NCI-H1930 (cell line): ENCODE results near the gene CTNNA3.
"Not testable (repeated sequence)": the region's sequence is repeated elsewhere in the genome, so short reads cannot be mapped to it uniquely, and the experiment has no call there.

ENCODE experiments used
- DNase-seq, 2 experiments: peaks; one replicate each; lab custom pipeline; 2025; lab: John Stamatoyannopoulos, UW

CTNNA3 gene

DNA sequence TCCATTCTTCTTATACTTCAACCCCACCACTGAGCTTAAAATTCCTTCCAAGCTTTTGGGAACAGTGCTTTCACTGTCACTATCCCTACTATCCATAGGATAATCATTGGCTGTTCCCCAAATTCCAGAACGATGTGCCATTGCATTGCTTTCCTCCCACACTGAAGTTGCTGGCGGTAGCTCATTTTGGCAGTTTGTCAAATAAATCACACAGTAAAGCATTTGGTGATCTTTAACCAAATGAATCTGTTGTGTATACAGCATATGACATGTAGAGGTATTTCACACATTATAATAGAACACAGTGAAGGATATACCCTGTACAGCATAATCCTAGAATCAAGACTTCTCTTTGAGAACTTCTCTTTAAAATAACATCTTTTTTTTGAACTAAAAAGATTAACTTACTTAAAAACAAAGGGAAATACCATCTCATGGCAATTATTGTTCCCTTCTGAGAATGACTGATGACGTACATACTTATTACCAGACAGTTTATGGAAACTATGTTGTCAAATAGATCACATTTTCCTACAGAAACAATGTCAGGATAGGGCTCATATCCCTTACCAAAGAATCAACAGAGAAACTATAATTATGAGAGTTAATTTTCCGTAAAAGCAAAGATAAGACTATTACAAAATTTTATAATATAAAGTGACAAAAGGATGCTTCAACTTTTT lies 93.6 kb downstream of the CTNNA3 start:
- no peak for DNase-seq

DNA sequence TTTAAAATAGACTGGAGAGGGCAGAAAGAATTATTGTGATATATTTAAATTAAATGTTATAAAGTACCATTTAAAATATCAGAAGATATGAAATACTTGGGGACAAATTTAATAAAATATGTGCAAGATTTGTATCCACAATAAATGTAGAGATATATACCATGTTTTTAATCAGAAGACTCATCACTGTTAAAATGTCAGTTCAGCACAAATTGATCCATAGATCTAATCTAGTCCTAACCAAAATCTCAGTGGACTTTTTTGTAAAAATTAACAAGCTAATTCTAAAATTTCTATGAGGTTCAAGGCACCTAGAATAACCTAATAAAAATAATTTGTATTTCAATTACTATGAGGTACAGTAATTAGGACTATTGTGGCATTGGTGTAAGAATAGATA lies 96.4 kb downstream of the CTNNA3 start:
- no peak for DNase-seq

DNA sequence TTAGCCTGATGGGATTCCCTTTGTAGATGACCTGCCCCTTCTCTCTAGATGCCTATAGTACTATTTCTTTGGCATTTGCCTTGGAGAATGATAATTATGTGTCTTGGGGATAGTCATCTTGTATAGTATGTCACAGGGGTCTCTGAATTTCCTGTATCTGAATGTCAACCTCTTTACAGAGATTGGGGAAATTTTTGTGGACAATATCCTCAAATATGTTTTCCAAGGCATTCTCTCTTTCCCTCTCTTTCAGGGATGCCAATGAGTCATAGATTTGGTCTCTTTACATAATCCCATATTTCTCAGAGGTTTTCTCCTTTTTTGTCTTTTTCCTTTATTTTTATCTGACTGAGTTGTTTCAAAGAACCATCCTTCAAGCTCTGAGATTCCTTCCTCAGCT lies 99.4 kb downstream of the CTNNA3 start:
- DNase-seq = no peak

DNA sequence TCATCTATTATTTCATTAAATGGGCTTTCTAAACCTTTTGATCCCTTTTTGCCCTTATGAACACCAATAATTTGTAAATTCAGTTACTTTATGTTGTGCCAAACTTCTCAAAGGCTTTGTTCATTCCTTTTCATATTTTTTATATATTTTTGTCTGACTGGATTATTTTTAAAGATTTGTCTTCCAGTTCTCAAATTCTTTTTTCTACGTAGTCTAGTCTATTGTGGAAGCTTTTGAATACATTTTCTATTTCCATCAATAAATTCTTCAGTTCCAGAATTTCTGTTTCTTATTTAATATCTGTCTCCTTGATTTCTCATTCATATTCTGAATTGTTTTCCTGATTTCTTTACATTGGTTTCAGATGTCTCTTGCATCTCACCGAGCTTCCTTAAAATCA lies 108.2 kb downstream of the CTNNA3 start:
- no peak for DNase-seq

- no peak for DNase-seq
Measured at GRCh38 chr10:67575532-67575931, 120.5 kb downstream of the CTNNA3 start.

DNA sequence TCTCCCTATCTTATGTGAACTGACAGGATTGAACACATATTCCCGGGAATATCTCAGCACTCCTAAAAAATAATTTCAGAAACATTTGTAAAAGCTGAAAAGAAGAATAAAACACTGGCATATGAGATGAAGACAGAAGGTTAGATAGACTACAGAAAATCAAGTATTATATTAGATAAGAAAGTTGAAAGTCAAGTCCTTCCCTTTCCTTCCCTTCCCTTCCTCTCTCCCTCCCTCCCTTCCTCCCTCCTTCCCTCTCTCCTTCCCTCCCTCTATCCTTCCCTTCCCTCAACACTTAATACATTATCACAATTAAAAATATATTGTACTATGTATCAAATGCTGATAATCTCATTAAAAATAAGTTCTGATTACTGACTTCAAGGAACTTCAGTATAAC lies 122.5 kb downstream of the CTNNA3 start:
- no peak for DNase-seq

DNA sequence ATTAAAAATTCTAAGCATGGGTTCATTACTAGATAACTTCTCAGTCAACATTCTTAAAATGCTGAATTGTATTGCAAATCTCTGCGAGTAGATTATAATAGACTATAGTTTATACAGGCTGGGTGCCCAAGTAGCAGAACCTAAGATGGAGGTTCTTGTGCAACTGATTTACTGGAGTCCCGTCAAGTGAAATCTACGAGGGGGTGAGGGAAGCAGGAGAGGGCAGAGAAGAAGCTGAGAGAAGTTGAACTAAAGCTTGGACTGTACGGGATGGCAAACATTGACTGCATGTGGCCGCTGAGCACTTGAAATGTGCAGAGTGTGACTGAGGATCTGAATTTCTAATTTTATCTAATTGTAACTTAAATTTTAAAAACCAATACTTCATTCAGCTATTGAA lies 124.5 kb downstream of the CTNNA3 start:
- no peak for DNase-seq

GRCh38 chr10:67558311-67558710 lies 137.7 kb downstream of the CTNNA3 start:
- not testable (repeated sequence) for DNase-seq

GRCh38 chr10:67553254-67553653 lies 142.7 kb downstream of the CTNNA3 start:
- DNase-seq = no peak

DNA sequence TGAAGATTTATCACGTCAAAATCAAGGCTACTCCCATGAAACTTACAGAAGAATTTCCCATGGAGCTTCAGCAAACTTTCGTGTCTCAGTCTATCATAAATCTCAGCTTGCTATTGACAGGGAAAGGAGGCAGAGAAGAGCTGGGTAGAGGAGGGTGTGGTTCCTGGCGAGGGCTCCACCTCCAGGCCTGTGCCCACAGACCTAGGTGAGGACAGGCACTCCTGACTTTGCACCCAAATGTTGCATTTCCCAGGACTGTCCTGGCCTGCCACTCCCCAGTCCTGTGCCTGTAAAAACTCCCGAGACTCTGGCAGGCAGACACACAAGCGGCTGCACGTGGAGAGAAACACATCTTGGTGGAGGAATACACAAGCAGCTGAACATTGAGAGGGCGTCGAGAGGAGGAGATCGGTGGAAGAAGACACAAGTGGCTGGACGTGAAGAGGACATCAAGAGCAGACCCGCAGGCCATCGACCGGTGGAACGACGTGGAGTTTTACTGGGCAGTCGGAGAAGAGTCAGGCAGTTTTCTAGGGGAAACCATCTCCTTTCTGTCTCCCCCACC lies 145.1 kb downstream of the CTNNA3 start:
- no peak for DNase-seq

GRCh38 chr10:67550046-67550445 lies 145.9 kb downstream of the CTNNA3 start:
- DNase-seq = no peak

DNA sequence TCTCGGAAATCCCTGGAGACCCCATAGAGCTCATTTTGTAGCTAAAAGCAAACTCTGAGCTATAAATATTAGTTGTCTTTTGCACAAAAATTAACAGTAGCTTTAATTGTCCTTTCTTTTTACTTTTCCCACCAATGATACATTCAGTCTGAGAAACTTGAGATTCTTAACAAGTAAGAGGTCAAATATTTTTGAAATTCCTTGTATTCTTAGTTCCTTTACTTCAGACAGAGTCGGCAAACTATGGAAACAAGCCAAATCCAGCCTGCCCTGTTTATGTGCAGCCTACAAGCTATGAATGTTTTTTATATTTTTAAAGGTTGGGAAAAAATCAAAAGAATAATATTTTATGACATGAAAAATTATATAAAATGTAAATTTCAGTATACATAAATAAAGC lies 146.6 kb downstream of the CTNNA3 start:
- DNase-seq = no peak

DNA sequence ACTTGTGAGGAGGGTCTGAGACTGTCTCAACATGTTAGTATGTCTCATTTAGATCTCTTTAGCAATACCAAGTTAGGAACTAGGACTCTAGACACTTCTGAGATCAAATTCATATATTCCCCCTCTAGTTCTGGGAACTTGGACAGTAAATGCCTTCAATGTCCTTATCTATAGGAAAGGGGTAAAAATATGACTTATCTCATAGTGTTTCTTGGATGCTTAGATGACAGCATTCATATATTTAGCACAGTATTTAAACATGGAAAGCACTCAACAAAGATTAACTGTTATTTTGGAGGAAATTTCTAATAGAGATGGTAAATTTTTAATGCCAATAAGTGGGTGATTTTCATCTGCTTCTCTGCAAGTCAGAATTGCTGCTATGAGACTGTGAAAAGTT lies 154.6 kb downstream of the CTNNA3 start:
- DNase-seq = no peak

DNA sequence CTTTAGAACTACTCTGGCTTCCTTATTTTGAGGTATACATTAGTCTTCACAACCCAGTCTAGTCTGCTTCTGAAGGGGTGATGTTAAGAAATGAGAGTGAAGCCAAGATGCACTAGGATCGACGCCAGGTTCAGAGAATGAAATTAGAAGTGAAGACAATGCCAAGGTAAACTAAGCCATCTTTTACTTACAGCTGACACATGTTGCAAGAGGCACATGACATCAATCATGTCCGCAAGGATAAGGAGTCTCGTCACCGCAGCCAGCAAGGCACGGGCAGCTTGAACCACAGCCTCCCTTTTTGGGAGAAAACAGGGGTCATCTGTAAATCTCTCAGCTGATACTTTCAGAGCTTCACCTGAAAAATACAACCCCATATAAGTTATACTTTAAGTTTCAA lies 156.7 kb downstream of the CTNNA3 start:
- no peak for DNase-seq

DNA sequence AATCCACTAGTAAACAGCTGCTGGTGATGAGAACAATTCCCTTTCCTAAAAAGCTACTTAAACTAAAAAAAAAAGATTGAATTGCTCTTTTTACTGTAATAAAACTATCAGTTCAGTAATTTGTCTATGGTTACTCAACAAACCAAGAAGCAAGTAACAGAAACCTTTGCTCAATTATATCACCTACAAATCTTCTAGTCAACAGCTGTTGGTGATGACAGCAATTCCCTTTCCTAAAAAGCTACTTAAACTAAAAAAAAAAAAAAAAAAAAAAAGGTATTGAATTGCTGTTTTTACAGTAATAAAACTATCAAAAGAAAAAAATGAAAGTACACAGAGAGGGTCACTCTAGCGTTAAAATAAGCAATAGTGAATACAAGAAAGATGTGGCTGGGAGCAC lies 158.1 kb downstream of the CTNNA3 start:
- DNase-seq = no peak

DNA sequence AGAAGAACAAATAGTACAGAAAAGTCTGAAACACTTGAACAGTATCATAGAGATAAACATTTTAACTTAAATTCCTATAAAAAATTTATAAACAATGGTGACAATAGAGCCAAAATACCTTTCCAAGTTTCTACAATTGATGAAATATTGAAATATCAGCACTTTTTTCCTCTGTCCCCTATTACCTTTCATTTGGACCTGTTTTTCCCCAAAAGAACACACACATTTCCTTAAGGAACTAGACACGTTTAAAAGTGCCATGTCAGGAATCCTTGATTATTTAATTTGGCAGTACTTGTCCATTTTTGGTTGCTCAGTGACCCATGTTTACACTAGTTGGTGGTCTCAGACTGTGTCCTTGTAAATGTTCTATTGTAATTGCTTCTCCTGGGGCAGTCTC lies 162.6 kb downstream of the CTNNA3 start:
- DNase-seq = no peak

DNA sequence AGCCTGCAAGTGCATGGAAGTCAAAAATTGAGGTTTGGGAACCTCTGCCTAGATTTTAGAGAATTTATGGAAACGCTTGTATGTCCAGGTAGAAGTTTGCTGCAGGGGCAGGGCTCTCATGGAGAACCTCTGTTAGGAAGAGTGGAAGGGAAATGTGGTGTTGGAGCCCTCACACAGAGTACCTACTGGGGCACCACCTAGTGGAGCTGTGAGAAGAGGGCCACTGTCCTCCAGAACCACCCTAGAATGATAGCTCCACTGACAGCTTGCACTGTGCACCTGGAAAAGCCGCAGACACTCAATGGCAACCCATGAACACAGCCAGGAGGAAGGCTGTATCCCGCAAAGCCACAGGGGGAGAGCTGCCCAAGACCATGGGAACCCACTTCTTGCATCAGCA lies 165.0 kb downstream of the CTNNA3 start:
- not testable (repeated sequence) for DNase-seq

GRCh38 chr10:67527351-67527750 lies 168.6 kb downstream of the CTNNA3 start:
- no peak for DNase-seq

GRCh38 chr10:67521546-67521945 lies 174.4 kb downstream of the CTNNA3 start:
- no peak for DNase-seq

DNA sequence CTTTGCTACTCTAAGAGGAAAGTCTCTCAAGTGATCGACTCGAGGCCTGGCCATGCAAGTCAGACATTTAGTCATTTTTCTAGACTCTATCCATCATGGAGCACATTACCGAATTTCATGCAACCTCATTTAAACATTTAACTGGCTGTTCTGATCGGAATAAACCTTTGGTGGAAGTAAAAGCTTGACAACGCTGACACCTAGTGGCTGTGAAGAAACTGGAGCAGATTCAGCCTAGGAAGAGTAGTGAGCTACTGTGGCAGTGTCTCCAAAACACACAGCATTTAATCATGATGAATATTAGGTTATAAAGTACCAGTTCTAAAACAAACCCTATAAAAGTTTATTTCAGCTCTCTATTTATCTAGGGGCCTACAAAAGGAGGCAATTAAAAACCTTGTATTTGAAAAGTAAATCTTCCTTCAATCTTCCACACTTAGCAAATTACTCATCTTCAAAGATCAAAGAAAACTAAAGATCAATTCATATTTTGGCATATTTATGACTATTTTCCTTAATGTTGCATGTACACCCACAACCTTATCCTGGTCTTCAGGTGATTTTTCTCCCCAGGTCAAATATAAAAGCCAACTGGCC lies 175.0 kb downstream of the CTNNA3 start:
- DNase-seq = no peak

DNA sequence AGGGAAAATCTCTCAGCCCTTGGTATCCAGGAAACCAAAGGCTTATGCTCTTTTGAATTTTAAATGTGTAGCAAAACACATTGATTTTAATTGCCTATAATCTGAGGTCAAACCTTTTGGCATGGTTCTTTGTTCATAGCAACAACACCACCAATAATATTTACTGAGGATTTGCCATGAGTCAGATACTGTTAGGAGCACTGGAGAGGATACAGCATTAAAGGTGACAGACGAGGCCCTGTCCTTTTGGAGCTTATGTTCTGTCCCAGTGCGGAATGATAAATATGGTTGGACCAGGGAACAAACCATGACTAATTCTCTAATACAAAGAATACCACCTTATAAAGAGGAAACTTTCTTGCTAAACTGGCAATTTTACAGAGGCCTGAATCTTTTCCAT lies 176.6 kb downstream of the CTNNA3 start:
- DNase-seq = no peak

DNA sequence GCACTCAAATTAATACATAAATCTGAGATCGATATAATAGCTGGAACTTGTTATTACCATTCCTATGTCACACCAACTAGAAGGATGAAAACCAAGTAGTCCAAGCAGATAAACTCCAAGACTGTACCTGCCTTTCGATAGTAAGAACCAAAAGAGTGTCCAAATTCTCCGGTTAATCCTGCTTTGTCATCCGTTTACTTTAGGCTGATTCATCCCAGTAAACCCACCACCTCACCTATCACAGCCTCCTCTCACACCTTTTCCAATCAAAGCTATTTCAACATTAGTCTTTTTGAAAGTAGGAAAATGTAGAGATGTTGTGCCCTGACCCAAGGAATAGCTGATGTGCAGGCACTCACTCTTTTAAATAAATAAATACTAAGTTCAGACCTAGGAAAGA lies 177.2 kb downstream of the CTNNA3 start:
- DNase-seq = no peak

- DNase-seq = no peak
Measured at GRCh38 chr10:67518043-67518442, 178.0 kb downstream of the CTNNA3 start.

DNA sequence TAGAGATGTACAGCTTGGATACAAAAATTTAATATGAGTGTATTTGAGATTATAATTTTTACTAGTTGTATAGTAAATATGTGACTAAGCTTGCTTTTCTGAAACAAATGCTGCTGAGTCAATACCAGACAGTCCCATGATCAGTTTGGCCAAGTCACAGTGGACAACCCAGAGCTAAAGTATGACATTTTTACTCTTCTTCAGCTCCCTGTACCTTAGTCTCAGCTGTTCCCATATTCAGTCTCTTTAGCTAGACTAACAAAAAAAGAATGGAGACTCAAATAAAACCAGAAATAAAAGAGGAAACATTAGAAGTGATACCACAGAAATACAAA lies 189.3 kb downstream of the CTNNA3 start:
- DNase-seq = no peak
